ENCODE results near the gene DYNC2I2. TPM values are rescaled to one million over a fixed set of nuclear protein-coding genes. Genes with fewer than 3 reads are reported as not detected.

Gene DYNC2I2
- polyA plus RNA-seq, 1 of the 3 experiments (the other 2 are of a cell fraction), result 73.7 TPM

DNA sequence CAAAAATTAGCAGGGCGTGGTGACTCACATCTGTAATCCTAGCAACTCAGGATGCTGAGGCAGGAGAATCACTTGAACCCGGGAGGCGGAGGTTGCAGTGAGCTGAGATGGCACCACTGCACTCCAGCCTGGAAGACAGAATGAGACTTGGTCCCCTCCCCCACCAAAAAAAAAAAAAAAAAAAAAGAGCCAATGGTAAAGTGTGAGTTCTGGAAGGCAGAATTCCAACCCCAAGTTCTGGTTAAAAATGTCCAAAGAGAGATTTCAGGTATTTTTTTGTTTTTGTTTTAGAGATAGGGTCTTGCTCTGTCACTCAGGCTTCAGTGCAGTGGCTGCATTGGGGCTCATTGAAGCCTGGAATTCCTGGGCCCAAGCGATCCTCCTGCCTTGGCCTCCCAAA is 30.8 kb upstream of the DYNC2I2 start:
- H3K9me2 ChIP-seq, result no peaks in the 10 kb centered on the region
- peaks cover 3 to 6% of the 10 kb centered on the region in 2 experiments; a peak in 2 of 4 replicates for H3K4me1 ChIP-seq (ENCODE audit: control insufficient read depth in 1 of 2, insufficient read depth in 2 of 2, low read depth in 1 of 2, low read length in 1 of 2)
- H3K36me3 ChIP-seq (replicated peaks in 1 of 2; ENCODE audit: control insufficient read depth in 1 of 2, insufficient read depth in 2 of 2, low read length in 1 of 2), result peaks cover 14 to 23% of the 10 kb centered on the region in 2 experiments
- DNase-seq, result no peak
- H3K27ac ChIP-seq (ENCODE audit: low read depth in 2 of 2, low read length in 1 of 2), result no peak overlapping the region
- ChIA-PET POLR2A (no interaction called here), CTCF (interaction anchor here (9.1 kb wide), 1 partner anchor 16 kb away, joined by 64 read pairs; the partner anchor contains the start of gene PKN3)
- WGBS (ENCODE audit: low lambda C conversion rate), result 96% methylated on average over 4 of the region's 4 CpGs
- peaks cover 25% of the 10 kb centered on the region for H3K79me2 ChIP-seq (ENCODE audit: insufficient read depth)
- no peak overlapping the region for H3K4me2 ChIP-seq
- H3K9me3 ChIP-seq, result no peaks in the 10 kb centered on the region
- peaks cover 24% of the 10 kb centered on the region for H4K20me1 ChIP-seq (ENCODE audit: insufficient read depth)
- H3K9ac ChIP-seq, result no peak overlapping the region
- no peak overlapping the region for H2AFZ ChIP-seq (ENCODE audit: low read depth)
- peaks cover 7% of the 10 kb centered on the region for H3F3A ChIP-seq (replicated peaks; ENCODE audit: insufficient read depth)
- TF ChIP-seq TEAD4 (IDR thresholded peaks at IDR 0.05; ENCODE audit: borderline replicate concordance, insufficient read depth), result no peak
- no peak for TF ChIP-seq SMC3 (IDR thresholded peaks at IDR 0.05; ENCODE audit: low read depth, low read length)
- no peak for TF ChIP-seq FOXM1 (IDR thresholded peaks at IDR 0.05; ENCODE audit: low read depth)
- no peak for TF ChIP-seq MEF2A (IDR thresholded peaks at IDR 0.05; ENCODE audit: borderline replicate concordance, low read depth)
- no peak for TF ChIP-seq FOXJ3 (CRISPR knock-in tag; IDR thresholded peaks at IDR 0.05)
- no peak for TF ChIP-seq FOSL2 (IDR thresholded peaks at IDR 0.05; ENCODE audit: borderline replicate concordance, low read depth)
- TF ChIP-seq YY1 (IDR thresholded peaks at IDR 0.05; ENCODE audit: low read depth), result no peak
- no peaks in the 10 kb centered on the region for H3K27me3 ChIP-seq (ENCODE audit: insufficient read depth)
- no peak overlapping the region for H3K4me3 ChIP-seq (ENCODE audit: low read depth in 2 of 2, low read length in 1 of 2)

DNA sequence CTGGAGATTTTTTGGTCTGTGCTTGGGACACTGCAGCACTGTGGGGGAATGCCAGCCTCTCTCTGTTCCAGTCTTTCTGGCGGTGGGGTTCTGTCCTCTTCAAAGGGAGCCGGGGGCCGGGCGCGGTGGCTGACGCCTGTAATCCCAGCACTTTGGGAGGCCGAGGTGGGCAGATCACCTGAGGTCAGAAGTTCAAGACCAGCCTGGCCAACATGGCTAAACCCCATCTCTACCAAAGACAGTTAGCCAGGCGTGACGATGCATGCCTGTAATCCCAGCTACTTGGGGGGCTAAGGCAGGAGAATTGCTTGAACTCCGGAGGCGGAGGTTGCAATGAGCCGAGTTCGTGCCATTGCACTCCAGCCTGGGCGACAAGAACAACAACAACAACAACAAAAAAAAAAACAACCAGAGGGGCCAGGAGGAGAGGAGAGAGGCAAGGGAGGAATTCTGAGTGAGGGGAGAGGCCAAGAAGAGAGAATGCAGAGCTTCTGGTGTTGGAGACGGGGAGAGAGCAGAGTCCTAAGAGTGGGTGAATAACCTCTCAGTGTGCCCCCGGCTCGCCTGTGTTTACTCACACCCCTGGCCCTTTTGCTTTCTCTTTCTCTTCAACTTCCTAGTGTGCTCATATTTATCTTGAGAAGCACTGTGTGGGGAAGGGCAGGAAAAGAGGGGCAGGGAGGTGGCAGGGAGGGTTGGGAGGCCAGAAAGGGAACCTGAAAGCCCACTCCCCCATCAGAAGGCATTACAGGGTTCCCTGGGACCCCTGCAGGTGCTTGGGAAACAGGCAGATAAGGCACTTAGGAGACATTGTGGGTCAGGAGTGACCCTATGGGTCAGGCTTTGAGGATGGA is 29.2 kb upstream of the DYNC2I2 start:
- no peak overlapping the region for H3K27ac ChIP-seq (ENCODE audit: low read depth in 2 of 2, low read length in 1 of 2)
- WGBS (ENCODE audit: low lambda C conversion rate), result 81% methylated on average over 11 of the region's 17 CpGs
- H4K20me1 ChIP-seq (ENCODE audit: insufficient read depth), result peaks cover 8% of the 10 kb centered on the region
- no peak overlapping the region for H3K4me3 ChIP-seq (ENCODE audit: low read depth in 2 of 2, low read length in 1 of 2)
- peaks cover 9% of the 10 kb centered on the region for H3K79me2 ChIP-seq (ENCODE audit: insufficient read depth)
- no peaks in the 10 kb centered on the region for H3K9me3 ChIP-seq
- H3K36me3 ChIP-seq (replicated peaks in 1 of 2; ENCODE audit: control insufficient read depth in 1 of 2, insufficient read depth in 2 of 2, low read length in 1 of 2), result peaks cover 0 to 7% of the 10 kb centered on the region in 2 experiments
- ChIA-PET POLR2A (no interaction called here), CTCF (interaction anchor here (1.3 to 9.1 kb wide), 2 partner anchors 17 to 47 kb away, joined by 4 to 64 read pairs; partner anchors contain the start of gene PKN3)
- no peak overlapping the region for H3K4me2 ChIP-seq
- H3K4me1 ChIP-seq (ENCODE audit: control insufficient read depth in 1 of 2, insufficient read depth in 2 of 2, low read depth in 1 of 2, low read length in 1 of 2), result peaks cover 0 to 4% of the 10 kb centered on the region in 2 experiments; a peak in 1 of 4 replicates
- DNase-seq, result no peak
- no peak overlapping the region for H3K9ac ChIP-seq
- no peaks in the 10 kb centered on the region for H3K9me2 ChIP-seq
- H2AFZ ChIP-seq (ENCODE audit: low read depth), result no peak overlapping the region; the same call in 1 of the 2 replicates
- H3F3A ChIP-seq (replicated peaks; ENCODE audit: insufficient read depth), result peaks cover 2% of the 10 kb centered on the region
- H3K27me3 ChIP-seq (ENCODE audit: insufficient read depth), result no peaks in the 10 kb centered on the region
- TF ChIP-seq RXRA (IDR thresholded peaks at IDR 0.05; ENCODE audit: borderline replicate concordance, low read depth), result no peak
- TF ChIP-seq POLR2AphosphoS5 (IDR thresholded peaks at IDR 0.05; ENCODE audit: low read depth, low read length), result no peak
- no peak for TF ChIP-seq MXI1 (IDR thresholded peaks at IDR 0.05; ENCODE audit: low read depth, low read length)
- TF ChIP-seq, protein P1, sequence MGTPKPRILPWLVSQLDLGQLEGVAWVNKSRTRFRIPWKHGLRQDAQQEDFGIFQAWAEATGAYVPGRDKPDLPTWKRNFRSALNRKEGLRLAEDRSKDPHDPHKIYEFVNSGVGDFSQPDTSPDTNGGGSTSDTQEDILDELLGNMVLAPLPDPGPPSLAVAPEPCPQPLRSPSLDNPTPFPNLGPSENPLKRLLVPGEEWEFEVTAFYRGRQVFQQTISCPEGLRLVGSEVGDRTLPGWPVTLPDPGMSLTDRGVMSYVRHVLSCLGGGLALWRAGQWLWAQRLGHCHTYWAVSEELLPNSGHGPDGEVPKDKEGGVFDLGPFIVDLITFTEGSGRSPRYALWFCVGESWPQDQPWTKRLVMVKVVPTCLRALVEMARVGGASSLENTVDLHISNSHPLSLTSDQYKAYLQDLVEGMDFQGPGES (IDR thresholded peaks at IDR 0.05; ENCODE audit: low read depth, low read length), result no peak
- TF ChIP-seq, protein P2, sequence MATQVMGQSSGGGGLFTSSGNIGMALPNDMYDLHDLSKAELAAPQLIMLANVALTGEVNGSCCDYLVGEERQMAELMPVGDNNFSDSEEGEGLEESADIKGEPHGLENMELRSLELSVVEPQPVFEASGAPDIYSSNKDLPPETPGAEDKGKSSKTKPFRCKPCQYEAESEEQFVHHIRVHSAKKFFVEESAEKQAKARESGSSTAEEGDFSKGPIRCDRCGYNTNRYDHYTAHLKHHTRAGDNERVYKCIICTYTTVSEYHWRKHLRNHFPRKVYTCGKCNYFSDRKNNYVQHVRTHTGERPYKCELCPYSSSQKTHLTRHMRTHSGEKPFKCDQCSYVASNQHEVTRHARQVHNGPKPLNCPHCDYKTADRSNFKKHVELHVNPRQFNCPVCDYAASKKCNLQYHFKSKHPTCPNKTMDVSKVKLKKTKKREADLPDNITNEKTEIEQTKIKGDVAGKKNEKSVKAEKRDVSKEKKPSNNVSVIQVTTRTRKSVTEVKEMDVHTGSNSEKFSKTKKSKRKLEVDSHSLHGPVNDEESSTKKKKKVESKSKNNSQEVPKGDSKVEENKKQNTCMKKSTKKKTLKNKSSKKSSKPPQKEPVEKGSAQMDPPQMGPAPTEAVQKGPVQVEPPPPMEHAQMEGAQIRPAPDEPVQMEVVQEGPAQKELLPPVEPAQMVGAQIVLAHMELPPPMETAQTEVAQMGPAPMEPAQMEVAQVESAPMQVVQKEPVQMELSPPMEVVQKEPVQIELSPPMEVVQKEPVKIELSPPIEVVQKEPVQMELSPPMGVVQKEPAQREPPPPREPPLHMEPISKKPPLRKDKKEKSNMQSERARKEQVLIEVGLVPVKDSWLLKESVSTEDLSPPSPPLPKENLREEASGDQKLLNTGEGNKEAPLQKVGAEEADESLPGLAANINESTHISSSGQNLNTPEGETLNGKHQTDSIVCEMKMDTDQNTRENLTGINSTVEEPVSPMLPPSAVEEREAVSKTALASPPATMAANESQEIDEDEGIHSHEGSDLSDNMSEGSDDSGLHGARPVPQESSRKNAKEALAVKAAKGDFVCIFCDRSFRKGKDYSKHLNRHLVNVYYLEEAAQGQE (IDR thresholded peaks at IDR 0.05; ENCODE audit: low read depth, low read length), result no peak
- TF ChIP-seq YY1 (IDR thresholded peaks at IDR 0.05; ENCODE audit: low read depth), result no peak
- no peak for TF ChIP-seq ELF1 (IDR thresholded peaks at IDR 0.05)
- no peak for TF ChIP-seq TCF12 (IDR thresholded peaks at IDR 0.05)
- TF ChIP-seq EP300 (IDR thresholded peaks at IDR 0.05; ENCODE audit: borderline replicate concordance in 1 of 2, low read depth in 1 of 2, low read length in 1 of 2), result no peak
- TF ChIP-seq RCOR1 (IDR thresholded peaks at IDR 0.05; ENCODE audit: low read length), result no peak
- TF ChIP-seq, protein P3, sequence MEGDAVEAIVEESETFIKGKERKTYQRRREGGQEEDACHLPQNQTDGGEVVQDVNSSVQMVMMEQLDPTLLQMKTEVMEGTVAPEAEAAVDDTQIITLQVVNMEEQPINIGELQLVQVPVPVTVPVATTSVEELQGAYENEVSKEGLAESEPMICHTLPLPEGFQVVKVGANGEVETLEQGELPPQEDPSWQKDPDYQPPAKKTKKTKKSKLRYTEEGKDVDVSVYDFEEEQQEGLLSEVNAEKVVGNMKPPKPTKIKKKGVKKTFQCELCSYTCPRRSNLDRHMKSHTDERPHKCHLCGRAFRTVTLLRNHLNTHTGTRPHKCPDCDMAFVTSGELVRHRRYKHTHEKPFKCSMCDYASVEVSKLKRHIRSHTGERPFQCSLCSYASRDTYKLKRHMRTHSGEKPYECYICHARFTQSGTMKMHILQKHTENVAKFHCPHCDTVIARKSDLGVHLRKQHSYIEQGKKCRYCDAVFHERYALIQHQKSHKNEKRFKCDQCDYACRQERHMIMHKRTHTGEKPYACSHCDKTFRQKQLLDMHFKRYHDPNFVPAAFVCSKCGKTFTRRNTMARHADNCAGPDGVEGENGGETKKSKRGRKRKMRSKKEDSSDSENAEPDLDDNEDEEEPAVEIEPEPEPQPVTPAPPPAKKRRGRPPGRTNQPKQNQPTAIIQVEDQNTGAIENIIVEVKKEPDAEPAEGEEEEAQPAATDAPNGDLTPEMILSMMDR (IDR thresholded peaks at IDR 0.05), result no peak
- no peak for TF ChIP-seq TAF1 (IDR thresholded peaks at IDR 0.05; ENCODE audit: borderline replicate concordance, low read depth, low read length)
- no peak for TF ChIP-seq TEAD4 (IDR thresholded peaks at IDR 0.05; ENCODE audit: borderline replicate concordance, insufficient read depth)
- no peak for TF ChIP-seq USF2 (IDR thresholded peaks at IDR 0.05; ENCODE audit: borderline replicate concordance, low read depth, low read length)

All from SK-N-SH (cell line).